Measurements from ENCODE around the gene CD19.
A peak's percentile ranks its signal among the peaks of the same experiment; 100 is the strongest.
"Not testable (repeated sequence)": the region's sequence is repeated elsewhere in the genome, so short reads cannot be mapped to it uniquely, and the experiment has no call there.

Gene CD19

DNA sequence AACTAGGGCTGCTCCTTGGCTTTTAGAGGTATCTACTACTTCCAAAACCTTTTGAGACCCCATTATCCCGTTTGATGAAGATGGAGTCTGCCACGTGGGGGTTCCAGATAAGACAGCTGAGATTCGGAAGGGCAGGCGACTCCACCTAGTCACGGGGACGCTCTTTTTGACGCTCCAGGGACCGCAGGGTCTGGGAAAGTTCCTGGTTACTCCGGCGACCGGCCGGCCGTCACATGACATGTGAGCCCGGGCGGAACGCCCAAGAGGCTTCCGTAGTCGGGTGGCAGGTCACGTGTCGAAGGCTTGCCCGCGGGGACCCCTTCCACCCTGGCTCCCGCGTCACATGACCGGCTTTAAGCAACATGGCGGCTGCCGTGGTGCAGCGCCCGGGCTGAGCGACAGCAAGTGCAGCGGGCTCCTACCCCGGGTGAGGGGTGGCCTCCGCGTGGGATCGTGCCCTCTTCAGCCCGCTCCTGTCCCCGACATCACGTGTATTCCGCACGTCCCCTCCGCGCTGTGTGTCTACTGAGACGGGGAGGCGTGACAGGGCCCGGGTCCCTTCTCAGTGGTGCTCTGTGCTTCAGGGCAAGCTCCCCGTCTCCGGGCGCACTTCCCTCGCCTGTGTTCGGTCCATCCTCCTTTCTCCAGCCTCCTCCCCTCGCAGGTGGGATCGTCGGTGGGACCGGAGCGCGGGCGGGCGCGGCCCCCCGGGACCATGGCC is 42.8 kb downstream of the CD19 start, which contains the start of gene SPNS1:
SPNS1 (plus strand) TSS at position 342 of the 721 bp plus-strand sequence; CDS start at position 716, 374 bp downstream.
- FAIRE-seq (no peak), DNase-seq (ENCODE audit: insufficient read length, low spot score) (peak; percentile 97)
- TF ChIP-seq, protein P1, sequence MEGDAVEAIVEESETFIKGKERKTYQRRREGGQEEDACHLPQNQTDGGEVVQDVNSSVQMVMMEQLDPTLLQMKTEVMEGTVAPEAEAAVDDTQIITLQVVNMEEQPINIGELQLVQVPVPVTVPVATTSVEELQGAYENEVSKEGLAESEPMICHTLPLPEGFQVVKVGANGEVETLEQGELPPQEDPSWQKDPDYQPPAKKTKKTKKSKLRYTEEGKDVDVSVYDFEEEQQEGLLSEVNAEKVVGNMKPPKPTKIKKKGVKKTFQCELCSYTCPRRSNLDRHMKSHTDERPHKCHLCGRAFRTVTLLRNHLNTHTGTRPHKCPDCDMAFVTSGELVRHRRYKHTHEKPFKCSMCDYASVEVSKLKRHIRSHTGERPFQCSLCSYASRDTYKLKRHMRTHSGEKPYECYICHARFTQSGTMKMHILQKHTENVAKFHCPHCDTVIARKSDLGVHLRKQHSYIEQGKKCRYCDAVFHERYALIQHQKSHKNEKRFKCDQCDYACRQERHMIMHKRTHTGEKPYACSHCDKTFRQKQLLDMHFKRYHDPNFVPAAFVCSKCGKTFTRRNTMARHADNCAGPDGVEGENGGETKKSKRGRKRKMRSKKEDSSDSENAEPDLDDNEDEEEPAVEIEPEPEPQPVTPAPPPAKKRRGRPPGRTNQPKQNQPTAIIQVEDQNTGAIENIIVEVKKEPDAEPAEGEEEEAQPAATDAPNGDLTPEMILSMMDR (IDR thresholded peaks at IDR 0.05; ENCODE audit: insufficient read depth, missing control alignments): no peak

DNA sequence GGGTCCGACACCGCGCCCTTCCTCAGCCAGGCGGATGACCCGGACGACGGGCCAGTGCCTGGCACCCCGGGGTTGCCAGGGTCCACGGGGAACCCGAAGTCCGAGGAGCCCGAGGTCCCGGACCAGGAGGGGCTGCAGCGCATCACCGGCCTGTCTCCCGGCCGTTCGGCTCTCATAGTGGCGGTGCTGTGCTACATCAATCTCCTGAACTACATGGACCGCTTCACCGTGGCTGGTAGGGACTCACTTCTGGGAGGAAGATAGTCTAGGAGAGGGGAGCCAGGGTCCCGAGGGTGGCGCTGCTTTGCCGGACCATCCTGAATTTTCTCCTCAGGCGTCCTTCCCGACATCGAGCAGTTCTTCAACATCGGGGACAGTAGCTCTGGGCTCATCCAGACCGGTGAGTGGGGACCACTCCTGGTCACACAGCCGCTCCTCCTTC is 43.4 kb downstream of the CD19 start:
- FAIRE-seq (no peak), DNase-seq (ENCODE audit: insufficient read length, low spot score) (no peak)
- TF ChIP-seq, protein P1 (IDR thresholded peaks at IDR 0.05; ENCODE audit: insufficient read depth, missing control alignments): no peak

DNA sequence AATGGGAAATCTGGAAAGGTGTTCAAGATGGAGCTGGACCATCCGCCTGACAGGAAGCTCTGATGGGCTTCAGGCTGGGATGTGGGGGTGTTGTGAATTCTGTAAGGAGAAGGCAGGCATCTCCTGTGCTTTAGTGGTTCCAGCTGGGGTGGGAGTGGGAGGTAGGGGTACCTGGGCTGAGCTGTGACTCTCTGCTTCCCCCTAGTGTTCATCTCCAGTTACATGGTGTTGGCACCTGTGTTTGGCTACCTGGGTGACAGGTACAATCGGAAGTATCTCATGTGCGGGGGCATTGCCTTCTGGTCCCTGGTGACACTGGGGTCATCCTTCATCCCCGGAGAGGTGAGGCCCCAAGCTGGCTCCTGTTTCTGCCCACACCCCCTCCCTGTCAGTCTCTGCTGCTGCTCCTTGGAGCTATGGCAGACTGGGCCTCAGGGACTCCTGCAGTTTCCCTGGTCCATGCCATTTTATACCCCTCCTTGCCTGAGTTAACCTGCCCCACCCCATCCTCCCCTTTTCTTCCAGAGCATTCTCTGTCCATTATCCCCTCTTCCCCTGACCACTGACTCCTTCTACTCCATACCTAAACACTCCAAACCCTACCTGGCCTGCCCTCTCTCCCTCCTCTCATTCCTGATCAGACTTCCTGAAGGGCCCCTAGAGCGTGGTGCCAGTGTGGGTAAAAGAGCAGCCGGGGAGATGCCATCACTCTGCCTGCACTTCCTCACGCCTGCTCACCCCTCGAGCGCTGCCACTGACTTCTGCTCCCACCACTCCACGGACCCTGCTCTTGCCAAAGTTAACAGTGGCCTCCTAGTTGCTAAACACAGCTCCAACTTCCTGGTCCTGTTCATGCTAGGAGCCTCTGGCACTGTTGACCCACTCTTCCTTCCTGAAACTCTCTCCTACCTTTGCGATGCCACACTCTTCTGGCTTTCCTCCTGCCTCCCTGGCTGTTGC is 46.2 kb downstream of the CD19 start:
- FAIRE-seq (no peak), DNase-seq (ENCODE audit: insufficient read length, low spot score) (no peak)
- TF ChIP-seq, protein P1 (IDR thresholded peaks at IDR 0.05; ENCODE audit: insufficient read depth, missing control alignments): peak; percentile 27

DNA sequence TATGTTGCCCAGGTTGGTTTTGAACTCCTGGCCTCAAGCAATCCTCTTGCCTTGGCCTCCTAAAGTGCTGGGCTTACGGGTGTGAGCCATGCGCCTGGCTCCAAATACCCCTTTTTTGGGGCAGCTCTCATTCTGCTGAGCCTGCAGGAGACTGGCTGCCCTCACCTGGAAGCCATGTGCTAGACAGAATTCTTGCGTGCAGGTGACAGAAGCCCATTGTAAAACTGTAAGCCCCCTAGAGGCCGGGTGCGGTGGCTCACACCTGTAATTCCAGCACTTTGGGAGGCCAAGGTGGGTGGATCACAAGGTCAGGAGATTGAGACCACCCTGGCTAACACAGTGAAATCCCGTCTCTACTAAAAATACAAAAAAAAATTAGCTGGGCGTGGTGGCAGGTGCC is 48.6 kb downstream of the CD19 start:
- FAIRE-seq; DNase-seq (ENCODE audit: insufficient read length, low spot score): not testable (repeated sequence)

DNA sequence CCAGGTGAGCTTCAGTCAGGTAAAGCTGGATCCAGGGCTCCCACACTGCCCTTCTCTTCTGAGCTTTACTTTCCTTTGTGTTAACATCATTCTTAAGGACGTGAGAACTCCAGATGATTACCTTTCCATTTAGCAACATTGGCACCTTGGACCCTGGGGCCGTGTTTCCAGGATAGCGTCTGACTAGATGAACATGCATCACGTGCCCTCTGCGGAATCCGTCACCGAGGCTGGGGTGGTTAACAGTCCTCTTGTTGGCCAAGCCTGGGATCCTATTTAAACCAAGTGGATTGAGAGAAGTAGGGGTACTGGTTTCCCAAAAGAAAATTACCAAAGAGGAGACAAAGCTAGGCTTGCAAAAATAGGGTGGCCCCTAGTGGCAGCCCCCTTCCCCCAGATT is 49.2 kb downstream of the CD19 start:
- TF ChIP-seq, protein P1 (IDR thresholded peaks at IDR 0.05; ENCODE audit: insufficient read depth, missing control alignments): no peak
- DNase-seq (ENCODE audit: insufficient read length, low spot score): no peak
- no peak for FAIRE-seq

DNA sequence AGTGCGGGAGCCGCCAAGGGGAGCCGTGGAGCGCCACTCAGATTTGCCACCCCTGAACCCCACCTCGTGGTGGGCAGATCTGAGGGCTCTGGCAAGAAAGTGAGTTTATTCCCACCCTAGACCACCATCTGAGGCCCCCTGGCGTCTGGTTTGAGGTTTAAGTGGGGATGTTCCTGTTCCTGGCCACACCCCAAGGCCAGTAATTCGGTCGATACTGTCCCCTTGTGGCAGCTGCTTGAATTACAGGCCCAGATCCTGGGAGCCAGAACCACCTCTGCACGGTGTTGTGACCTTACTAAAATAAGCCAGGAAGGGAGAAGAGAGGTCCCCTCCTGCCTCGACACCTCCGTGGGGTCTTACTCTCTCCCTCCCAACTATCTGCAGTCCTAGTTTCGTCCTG is 49.7 kb downstream of the CD19 start:
- no peak for DNase-seq (ENCODE audit: insufficient read length, low spot score)
- TF ChIP-seq, protein P1 (IDR thresholded peaks at IDR 0.05; ENCODE audit: insufficient read depth, missing control alignments): peak; percentile 21
- FAIRE-seq: no peak

DNA sequence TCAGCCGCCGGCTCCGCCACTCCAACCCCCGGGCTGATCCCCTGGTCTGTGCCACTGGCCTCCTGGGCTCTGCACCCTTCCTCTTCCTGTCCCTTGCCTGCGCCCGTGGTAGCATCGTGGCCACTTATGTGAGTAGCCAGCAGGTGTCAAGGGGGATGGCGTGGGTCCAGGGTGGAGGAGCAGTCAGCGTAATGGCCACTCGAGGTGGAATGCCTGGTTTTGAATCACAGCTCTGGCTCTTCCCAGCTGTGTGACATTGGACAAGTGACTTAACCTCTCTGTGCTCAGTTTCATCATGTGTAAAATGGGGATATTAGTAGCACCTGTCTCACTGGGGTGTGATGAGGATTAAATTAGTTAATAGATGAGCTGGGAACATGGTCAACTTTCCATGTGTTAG is 50.6 kb downstream of the CD19 start:
- FAIRE-seq (no peak), DNase-seq (ENCODE audit: insufficient read length, low spot score) (no peak)
- TF ChIP-seq, protein P1 (IDR thresholded peaks at IDR 0.05; ENCODE audit: insufficient read depth, missing control alignments): no peak

Measured in D721Med (cell line).